ENCODE data around the gene CTNNBIP1.
A peak's percentile ranks its signal among the peaks of the same experiment; 100 is the strongest.

The CTNNBIP1 gene

GRCh38 chr1:9869831-9870251 is 40.2 kb downstream of the CTNNBIP1 start:
- H3K9me3 Mint-ChIP-seq = no peaks in the 10 kb centered on the region
- DNase-seq (no peak), ATAC-seq (replicated peaks) (no peak)
- no peaks in the 10 kb centered on the region for H3K36me3 Mint-ChIP-seq (ENCODE audit: insufficient read depth)
- H3K4me3 Mint-ChIP-seq = no peak overlapping the region
- H3K27me3 Mint-ChIP-seq = no peaks in the 10 kb centered on the region
- H3K27ac Mint-ChIP-seq = no peak overlapping the region
- H3K4me1 Mint-ChIP-seq (ENCODE audit: low read depth in 2 of 2) = peaks cover 7 to 8% of the 10 kb centered on the region in 2 donors

- ATAC-seq (replicated peaks) (no peak), DNase-seq (no peak)
- Mint-ChIP-seq H3K27me3 (no peaks in the 10 kb centered on the region), H3K4me3 (no peak overlapping the region), H3K36me3 (ENCODE audit: insufficient read depth) (no peaks in the 10 kb centered on the region), H3K4me1 (ENCODE audit: low read depth in 2 of 2) (peaks cover 4 to 9% of the 10 kb centered on the region in 2 donors), H3K27ac (no peak overlapping the region), H3K9me3 (no peaks in the 10 kb centered on the region)
These were observed 41.9 kb downstream of the CTNNBIP1 start for GRCh38 chr1:9868244-9868590.

DNA sequence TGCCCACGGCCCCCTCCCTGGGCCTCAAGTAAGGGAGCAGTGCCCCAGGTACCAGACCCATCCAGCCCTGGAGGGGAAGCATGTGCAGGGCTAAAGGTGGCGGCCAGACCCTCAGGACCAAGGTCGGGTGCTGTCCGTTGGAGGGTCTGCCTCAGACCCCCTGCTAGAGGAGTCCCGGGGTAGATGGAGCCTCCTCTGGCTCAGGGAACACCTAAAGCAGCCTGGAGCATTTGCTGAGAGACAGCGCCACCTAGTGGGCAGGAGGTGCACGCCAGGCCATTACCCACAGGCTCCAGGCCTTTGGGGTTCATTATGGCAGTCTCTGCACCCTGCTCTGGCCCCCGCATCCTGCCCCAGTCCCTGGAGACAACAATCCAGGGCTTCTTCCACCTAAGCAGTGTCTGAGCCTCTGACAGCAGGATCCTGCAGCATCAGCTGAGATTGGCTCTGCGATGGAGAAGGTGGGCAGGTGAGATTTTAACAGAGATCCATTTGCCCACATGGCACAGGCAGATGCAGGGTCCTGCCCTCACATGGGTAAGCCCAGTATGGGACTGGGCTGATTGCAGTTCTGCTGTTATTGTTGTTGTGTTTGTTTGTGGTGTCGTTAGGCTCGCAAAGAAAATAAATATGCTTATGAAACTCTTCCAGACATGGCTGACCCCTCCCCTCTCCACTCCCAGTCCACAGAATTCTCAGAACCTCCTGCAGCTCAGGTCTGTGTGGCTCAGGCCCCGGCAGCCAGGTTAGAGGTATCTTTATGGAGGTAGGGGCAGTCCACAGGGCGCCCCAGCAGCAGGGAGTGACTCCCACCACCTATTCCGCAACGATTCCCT is 42.4 kb downstream of the CTNNBIP1 start:
- Mint-ChIP-seq H3K36me3 (ENCODE audit: insufficient read depth) (no peaks in the 10 kb centered on the region), H3K27me3 (no peaks in the 10 kb centered on the region), H3K4me3 (no peak overlapping the region), H3K9me3 (no peaks in the 10 kb centered on the region), H3K27ac (no peak overlapping the region), H3K4me1 (ENCODE audit: low read depth in 2 of 2) (peaks cover 4 to 9% of the 10 kb centered on the region in 2 donors)
- peak; percentile 99 for ATAC-seq (replicated peaks)
- peak; percentile 86 to 91 (median 90) for DNase-seq

DNA sequence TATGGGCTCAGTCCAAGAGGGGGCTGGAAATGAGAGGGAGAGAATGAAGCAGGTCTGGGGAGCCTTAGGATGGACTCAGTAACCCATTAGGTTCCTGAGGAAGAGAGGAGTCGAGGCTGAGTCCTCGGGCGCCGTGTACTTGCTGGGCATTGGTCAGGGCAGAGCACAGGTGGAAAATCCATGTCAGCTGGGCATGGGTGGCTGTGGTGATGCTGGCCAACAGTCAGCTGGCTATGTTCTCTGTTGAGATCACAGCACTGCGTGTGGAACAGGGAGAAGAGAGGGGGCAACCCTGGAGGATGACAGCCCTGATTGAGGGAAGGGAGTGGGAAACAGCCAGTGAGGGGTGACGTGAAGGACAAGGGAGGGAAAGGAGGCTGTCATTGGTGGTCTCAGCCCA is 43.2 kb downstream of the CTNNBIP1 start:
- no peaks in the 10 kb centered on the region for H3K27me3 Mint-ChIP-seq
- no peaks in the 10 kb centered on the region for H3K9me3 Mint-ChIP-seq
- no peak overlapping the region for H3K27ac Mint-ChIP-seq
- no peak overlapping the region for H3K4me3 Mint-ChIP-seq
- no peak for ATAC-seq (replicated peaks)
- no peak for DNase-seq
- peaks cover 4 to 9% of the 10 kb centered on the region in 2 donors for H3K4me1 Mint-ChIP-seq (ENCODE audit: low read depth in 2 of 2)
- no peaks in the 10 kb centered on the region for H3K36me3 Mint-ChIP-seq (ENCODE audit: insufficient read depth)

GRCh38 chr1:9865724-9866123 is 44.3 kb downstream of the CTNNBIP1 start:
- H3K4me3 Mint-ChIP-seq = no peak overlapping the region
- H3K36me3 Mint-ChIP-seq (ENCODE audit: insufficient read depth) = no peaks in the 10 kb centered on the region
- peaks cover 4 to 9% of the 10 kb centered on the region in 2 donors for H3K4me1 Mint-ChIP-seq (ENCODE audit: low read depth in 2 of 2)
- ATAC-seq (replicated peaks) = no peak
- H3K27me3 Mint-ChIP-seq = no peaks in the 10 kb centered on the region
- no peak overlapping the region for H3K27ac Mint-ChIP-seq
- no peak for DNase-seq
- no peaks in the 10 kb centered on the region for H3K9me3 Mint-ChIP-seq

DNA sequence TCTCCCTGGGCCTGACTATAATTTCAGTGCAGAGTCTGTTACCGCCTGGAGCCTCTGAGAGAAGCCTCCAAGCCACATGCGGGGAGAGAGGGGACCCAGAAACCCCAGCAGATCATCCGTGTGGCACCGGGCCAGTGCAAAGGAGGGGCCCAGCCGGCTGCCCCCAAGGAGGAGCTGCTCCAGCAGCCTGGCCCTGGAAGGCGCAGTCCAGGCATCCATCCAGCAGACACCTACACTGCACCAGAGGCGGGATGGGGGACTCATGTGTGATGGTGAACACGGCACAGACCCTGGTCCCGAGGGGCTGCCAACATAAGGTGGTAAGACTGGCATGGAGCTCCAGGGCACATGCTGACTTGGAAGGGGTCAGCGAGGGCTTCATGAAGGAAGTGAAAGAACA is 46.7 kb downstream of the CTNNBIP1 start:
- H3K36me3 Mint-ChIP-seq (ENCODE audit: insufficient read depth) = peaks cover 2% of the 10 kb centered on the region
- H3K27ac Mint-ChIP-seq = no peak overlapping the region
- H3K9me3 Mint-ChIP-seq = no peaks in the 10 kb centered on the region
- H3K4me1 Mint-ChIP-seq (ENCODE audit: low read depth in 2 of 2) = peaks cover 4 to 10% of the 10 kb centered on the region in 2 donors
- ATAC-seq (replicated peaks) (no peak), DNase-seq (no peak)
- H3K4me3 Mint-ChIP-seq = no peak overlapping the region
- no peaks in the 10 kb centered on the region for H3K27me3 Mint-ChIP-seq

GRCh38 chr1:9861360-9861759 is 48.7 kb downstream of the CTNNBIP1 start:
- Mint-ChIP-seq H3K4me1 (ENCODE audit: low read depth in 2 of 2) (peaks cover 0 to 4% of the 10 kb centered on the region in 2 donors), H3K27me3 (no peaks in the 10 kb centered on the region)

DNA sequence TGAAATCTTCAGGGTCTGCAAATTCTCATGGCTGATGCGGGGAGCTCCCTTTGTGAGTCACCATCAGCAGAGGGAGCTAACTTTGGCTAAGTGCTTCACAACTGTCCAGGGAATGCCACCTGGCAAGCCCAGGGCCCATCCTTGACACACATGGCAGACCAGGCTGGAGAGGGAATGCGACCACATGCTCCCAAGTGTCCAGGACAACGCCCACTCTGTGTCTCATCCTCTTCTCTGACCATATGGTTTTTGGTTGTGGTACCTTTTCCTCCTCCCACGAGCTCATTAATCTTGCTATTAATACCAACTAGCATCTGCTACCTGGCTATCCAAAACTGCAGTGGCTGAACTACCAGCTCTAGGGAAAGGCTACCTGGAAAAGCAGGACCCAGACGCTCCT is 49.2 kb downstream of the CTNNBIP1 start:
- ATAC-seq (replicated peaks) = no peak
- peaks cover 5% of the 10 kb centered on the region for H3K36me3 Mint-ChIP-seq (ENCODE audit: insufficient read depth)
- no peaks in the 10 kb centered on the region for H3K27me3 Mint-ChIP-seq
- no peak overlapping the region for H3K4me3 Mint-ChIP-seq
- DNase-seq = no peak
- no peak overlapping the region for H3K27ac Mint-ChIP-seq
- H3K9me3 Mint-ChIP-seq = no peaks in the 10 kb centered on the region
- peaks cover 0 to 4% of the 10 kb centered on the region in 2 donors for H3K4me1 Mint-ChIP-seq (ENCODE audit: low read depth in 2 of 2)

More at GRCh38 chr1:9861360-9861759, 48.7 kb downstream of the CTNNBIP1 start:
- no peak overlapping the region for H3K27ac Mint-ChIP-seq
- no peak overlapping the region for H3K4me3 Mint-ChIP-seq
- no peak for ATAC-seq (replicated peaks)
- peaks cover 5% of the 10 kb centered on the region for H3K36me3 Mint-ChIP-seq (ENCODE audit: insufficient read depth)
- DNase-seq = no peak
- H3K9me3 Mint-ChIP-seq = no peaks in the 10 kb centered on the region

DNA sequence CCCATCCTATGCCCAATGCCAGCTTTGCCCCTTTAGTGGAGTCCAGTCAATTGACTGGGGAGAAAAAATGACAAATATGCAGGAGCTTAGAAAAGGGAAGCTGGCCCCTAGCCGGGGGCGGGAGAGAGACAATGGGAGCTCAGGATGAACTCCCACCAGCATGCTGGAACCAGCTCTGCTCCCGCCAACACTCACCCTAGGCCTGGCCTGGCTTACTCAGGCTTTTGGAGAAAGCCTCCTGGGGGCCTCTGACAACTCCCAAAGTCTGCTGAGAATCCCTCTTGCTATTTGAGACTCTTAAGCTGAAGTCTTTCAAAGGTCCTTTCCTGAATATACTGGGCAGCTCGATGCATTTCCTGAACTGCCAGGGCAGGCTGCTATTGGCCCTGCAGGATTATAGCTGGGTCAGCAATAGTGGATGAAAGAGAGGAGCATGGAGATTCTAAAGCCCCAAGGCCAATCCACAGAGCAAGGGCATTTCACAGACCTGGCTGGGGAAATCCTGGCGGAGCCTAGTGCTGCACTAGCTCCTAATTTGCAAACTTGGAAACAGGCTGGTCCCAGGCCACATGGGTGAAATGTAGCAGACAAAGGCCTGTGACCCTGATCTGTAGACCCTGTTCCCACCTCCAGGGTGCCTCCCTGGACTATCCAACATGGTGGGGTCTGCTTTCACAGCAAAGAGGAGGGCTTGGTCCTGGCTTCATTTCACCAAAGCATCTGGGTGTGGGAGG is 50.6 kb downstream of the CTNNBIP1 start:
- Mint-ChIP-seq H3K4me3 (no peak overlapping the region), H3K4me1 (ENCODE audit: low read depth in 2 of 2) (peaks cover 0 to 4% of the 10 kb centered on the region in 2 donors), H3K36me3 (ENCODE audit: insufficient read depth) (peaks cover 9% of the 10 kb centered on the region), H3K27ac (peak overlapping the region in 1 of 2 donors; percentile 67), H3K9me3 (no peaks in the 10 kb centered on the region), H3K27me3 (no peaks in the 10 kb centered on the region)
- ATAC-seq (replicated peaks) = no peak
- DNase-seq = no peak

GRCh38 chr1:9858293-9859035 is 51.6 kb downstream of the CTNNBIP1 start:
- DNase-seq (no peak), ATAC-seq (replicated peaks) (no peak)
- Mint-ChIP-seq H3K4me1 (ENCODE audit: low read depth in 2 of 2) (peaks cover 0 to 3% of the 10 kb centered on the region in 2 donors), H3K27ac (peak overlapping the region in 1 of 2 donors; percentile 67), H3K27me3 (no peaks in the 10 kb centered on the region), H3K36me3 (ENCODE audit: insufficient read depth) (peaks cover 9% of the 10 kb centered on the region), H3K4me3 (no peak overlapping the region), H3K9me3 (peaks cover 0 to 4% of the 10 kb centered on the region in 2 donors)

GRCh38 chr1:9855186-9855585 is 54.9 kb downstream of the CTNNBIP1 start:
- ATAC-seq (replicated peaks) = no peak
- Mint-ChIP-seq H3K27ac (no peak overlapping the region), H3K4me3 (no peak overlapping the region), H3K4me1 (ENCODE audit: low read depth in 2 of 2) (peaks cover 0 to 2% of the 10 kb centered on the region in 2 donors), H3K27me3 (no peaks in the 10 kb centered on the region), H3K9me3 (peaks cover 0 to 4% of the 10 kb centered on the region in 2 donors), H3K36me3 (ENCODE audit: insufficient read depth) (peaks cover 9% of the 10 kb centered on the region)
- DNase-seq = no peak

DNA sequence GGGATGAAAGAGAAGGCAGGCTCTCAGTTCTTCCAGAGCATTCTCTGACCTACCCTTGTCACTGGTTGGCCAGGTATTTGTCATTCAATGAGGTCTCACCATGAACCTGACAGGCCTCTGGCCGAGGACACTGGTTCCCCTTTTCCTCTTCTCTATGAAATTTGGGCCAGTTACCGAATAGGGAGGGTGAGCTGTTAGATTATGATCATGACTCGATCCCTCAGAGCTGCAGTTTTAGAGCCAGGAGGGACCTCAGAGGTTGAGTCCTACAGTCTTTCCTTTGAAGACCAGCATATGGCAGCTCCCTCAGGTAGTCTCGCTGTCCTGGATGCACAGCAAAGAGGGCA is 56.8 kb downstream of the CTNNBIP1 start:
- no peaks in the 10 kb centered on the region for H3K27me3 Mint-ChIP-seq
- no peaks in the 10 kb centered on the region for H3K4me1 Mint-ChIP-seq (ENCODE audit: low read depth in 2 of 2)
- DNase-seq (no peak), ATAC-seq (replicated peaks) (no peak)
- H3K27ac Mint-ChIP-seq = no peak overlapping the region
- no peak overlapping the region for H3K4me3 Mint-ChIP-seq
- H3K9me3 Mint-ChIP-seq = peaks cover 0 to 4% of the 10 kb centered on the region in 2 donors
- H3K36me3 Mint-ChIP-seq (ENCODE audit: insufficient read depth) = peaks cover 6% of the 10 kb centered on the region

- Mint-ChIP-seq H3K27me3 (no peaks in the 10 kb centered on the region), H3K4me1 (ENCODE audit: low read depth in 2 of 2) (no peaks in the 10 kb centered on the region), H3K4me3 (no peak overlapping the region), H3K36me3 (ENCODE audit: insufficient read depth) (peaks cover 4% of the 10 kb centered on the region), H3K9me3 (peaks cover 0 to 4% of the 10 kb centered on the region in 2 donors), H3K27ac (no peak overlapping the region)
- no peak for ATAC-seq (replicated peaks)
- no peak for DNase-seq
These were observed 57.4 kb downstream of the CTNNBIP1 start for GRCh38 chr1:9852410-9853248.
